ENCODE measurements around the gene HTR3A.

The HTR3A gene

DNA sequence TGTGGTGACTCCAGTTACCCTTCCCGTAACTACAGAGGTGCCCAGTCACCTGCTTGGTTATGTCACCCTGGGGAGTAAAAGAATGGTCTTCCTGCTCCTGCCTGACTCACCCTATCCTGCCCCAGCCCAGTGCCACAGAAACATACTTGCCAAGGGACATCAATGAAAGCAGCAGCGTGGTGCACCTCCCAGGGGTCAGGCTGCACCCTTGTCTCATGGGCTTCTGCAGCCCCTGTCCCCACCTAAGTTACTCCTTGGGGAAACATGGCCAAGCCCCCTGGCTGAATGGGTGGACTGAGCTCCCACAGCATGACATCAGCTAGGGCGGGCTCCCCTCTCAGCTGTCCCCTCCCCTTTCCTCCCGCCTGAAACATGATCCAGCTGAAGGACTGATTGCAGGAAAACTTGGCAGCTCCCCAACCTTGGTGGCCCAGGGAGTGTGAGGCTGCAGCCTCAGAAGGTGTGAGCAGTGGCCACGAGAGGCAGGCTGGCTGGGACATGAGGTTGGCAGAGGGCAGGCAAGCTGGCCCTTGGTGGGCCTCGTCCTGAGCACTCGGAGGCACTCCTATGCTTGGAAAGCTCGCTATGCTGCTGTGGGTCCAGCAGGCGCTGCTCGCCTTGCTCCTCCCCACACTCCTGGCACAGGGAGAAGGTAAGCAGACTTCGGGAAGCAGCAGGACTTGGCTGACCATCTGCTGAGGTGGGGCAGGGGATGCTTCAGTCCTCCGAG lies at the start of gene HTR3A:
Gene HTR3A (plus strand): TSS at position 368 of the 730 bp plus-strand sequence. CDS start 218 bp downstream, at position 586.
- no peaks in the 10 kb centered on the region for H3F3A ChIP-seq (ENCODE audit: insufficient read depth, low read length)
- no peak within 1 kb of the TSS for H2AFZ ChIP-seq (ENCODE audit: low read length)
- TF ChIP-seq EZH2phosphoT487 (IDR thresholded peaks at IDR 0.05; ENCODE audit: low read length) (no peak), EZH2 (optimal IDR thresholded peaks at IDR 0.05; ENCODE audit: low read depth, low read length) (no peak)
- TF ChIP-seq, protein P1, sequence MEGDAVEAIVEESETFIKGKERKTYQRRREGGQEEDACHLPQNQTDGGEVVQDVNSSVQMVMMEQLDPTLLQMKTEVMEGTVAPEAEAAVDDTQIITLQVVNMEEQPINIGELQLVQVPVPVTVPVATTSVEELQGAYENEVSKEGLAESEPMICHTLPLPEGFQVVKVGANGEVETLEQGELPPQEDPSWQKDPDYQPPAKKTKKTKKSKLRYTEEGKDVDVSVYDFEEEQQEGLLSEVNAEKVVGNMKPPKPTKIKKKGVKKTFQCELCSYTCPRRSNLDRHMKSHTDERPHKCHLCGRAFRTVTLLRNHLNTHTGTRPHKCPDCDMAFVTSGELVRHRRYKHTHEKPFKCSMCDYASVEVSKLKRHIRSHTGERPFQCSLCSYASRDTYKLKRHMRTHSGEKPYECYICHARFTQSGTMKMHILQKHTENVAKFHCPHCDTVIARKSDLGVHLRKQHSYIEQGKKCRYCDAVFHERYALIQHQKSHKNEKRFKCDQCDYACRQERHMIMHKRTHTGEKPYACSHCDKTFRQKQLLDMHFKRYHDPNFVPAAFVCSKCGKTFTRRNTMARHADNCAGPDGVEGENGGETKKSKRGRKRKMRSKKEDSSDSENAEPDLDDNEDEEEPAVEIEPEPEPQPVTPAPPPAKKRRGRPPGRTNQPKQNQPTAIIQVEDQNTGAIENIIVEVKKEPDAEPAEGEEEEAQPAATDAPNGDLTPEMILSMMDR (IDR thresholded peaks at IDR 0.05; ENCODE audit: low read length): no peak
- no peak within 1 kb of the TSS for H3K27ac ChIP-seq (ENCODE audit: low read length)
- H3K9ac ChIP-seq (ENCODE audit: low read length): no peak within 1 kb of the TSS
- no peak within 1 kb of the TSS for H3K4me2 ChIP-seq (ENCODE audit: low read depth, low read length)
- H4K20me1 ChIP-seq (ENCODE audit: insufficient read depth, low read length): no peaks in the 10 kb centered on the region
- H3K79me2 ChIP-seq (ENCODE audit: low read length): no peaks in the 10 kb centered on the region
- no peak for DNase-seq
- H3K4me3 ChIP-seq (ENCODE audit: low read length): no peak within 1 kb of the TSS
- no peaks in the 10 kb centered on the region for H3K9me3 ChIP-seq (replicated peaks; ENCODE audit: insufficient read depth, low read length)
- H3K27me3 ChIP-seq (replicated peaks; ENCODE audit: insufficient read depth, low read length): no peaks in the 10 kb centered on the region; the same call in 1 of the 2 replicates
- H3K4me1 ChIP-seq (ENCODE audit: low read length): no peaks in the 10 kb centered on the region
- no peaks in the 10 kb centered on the region for H3K36me3 ChIP-seq (replicated peaks; ENCODE audit: insufficient read depth, low read length)
- H3K9me2 ChIP-seq (replicated peaks; ENCODE audit: insufficient read depth, low read length): no peaks in the 10 kb centered on the region

DNA sequence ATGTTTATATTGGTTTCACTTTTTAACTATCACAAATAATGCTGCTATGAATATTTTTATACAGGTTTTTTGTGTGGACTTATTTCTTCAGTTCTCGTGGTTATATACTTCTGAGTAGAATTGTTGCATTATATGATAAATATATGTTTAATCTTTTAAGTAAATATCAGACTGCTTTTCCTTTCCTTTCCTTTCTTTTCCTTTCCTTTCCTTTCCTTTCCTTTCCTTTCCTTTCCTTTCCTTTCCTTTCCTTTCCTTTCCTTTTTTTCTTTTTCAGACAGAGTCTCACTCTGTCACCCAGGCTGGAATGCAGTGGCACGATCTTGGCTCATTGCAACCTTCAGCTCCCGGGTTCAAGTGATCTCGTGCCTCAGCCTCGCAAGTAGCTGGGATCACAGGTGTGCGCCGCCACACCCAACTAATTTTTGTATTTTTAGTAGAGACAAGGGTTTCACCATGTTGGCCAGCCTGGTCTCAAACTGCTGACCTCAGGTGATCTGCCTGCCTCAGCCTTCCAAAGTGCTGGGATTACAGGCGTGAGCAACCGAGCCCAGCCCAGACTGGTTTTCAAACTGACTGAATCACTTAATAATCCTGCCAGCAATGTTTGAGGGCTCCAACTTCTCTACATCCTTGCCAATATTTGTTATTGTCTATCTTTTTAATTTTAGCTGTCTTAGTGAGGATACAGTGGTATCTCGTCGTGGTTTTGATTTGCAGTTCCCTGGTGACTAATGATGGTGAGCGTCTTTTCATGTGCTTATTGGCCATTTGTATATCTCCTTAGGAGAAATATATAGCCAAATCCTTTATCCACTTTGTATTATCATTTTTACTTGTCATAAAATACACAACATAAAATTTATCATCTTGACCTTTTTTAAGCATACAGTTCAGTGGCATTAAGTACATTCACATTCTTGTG lies 48.4 kb upstream of the HTR3A start:
- Histone ChIP-seq H3K4me3 (ENCODE audit: low read length) (no peak overlapping the region), H3K9me3 (replicated peaks; ENCODE audit: insufficient read depth, low read length) (no peaks in the 10 kb centered on the region), H2AFZ (ENCODE audit: low read length) (no peak overlapping the region), H3K9me2 (replicated peaks; ENCODE audit: insufficient read depth, low read length) (no peaks in the 10 kb centered on the region), H3K79me2 (ENCODE audit: low read length) (no peaks in the 10 kb centered on the region), H4K20me1 (ENCODE audit: insufficient read depth, low read length) (no peaks in the 10 kb centered on the region), H3K9ac (ENCODE audit: low read length) (no peak overlapping the region), H3F3A (ENCODE audit: insufficient read depth, low read length) (no peaks in the 10 kb centered on the region), H3K4me2 (ENCODE audit: low read depth, low read length) (no peak overlapping the region), H3K27ac (ENCODE audit: low read length) (no peak overlapping the region), H3K4me1 (ENCODE audit: low read length) (no peaks in the 10 kb centered on the region), H3K27me3 (replicated peaks; ENCODE audit: insufficient read depth, low read length) (no peaks in the 10 kb centered on the region), H3K36me3 (replicated peaks; ENCODE audit: insufficient read depth, low read length) (no peaks in the 10 kb centered on the region)
- TF ChIP-seq EZH2 (optimal IDR thresholded peaks at IDR 0.05; ENCODE audit: low read depth, low read length) (no peak), EZH2phosphoT487 (IDR thresholded peaks at IDR 0.05; ENCODE audit: low read length) (no peak)
- TF ChIP-seq, protein P1 (IDR thresholded peaks at IDR 0.05; ENCODE audit: low read length): no peak
- DNase-seq: no peak

DNA sequence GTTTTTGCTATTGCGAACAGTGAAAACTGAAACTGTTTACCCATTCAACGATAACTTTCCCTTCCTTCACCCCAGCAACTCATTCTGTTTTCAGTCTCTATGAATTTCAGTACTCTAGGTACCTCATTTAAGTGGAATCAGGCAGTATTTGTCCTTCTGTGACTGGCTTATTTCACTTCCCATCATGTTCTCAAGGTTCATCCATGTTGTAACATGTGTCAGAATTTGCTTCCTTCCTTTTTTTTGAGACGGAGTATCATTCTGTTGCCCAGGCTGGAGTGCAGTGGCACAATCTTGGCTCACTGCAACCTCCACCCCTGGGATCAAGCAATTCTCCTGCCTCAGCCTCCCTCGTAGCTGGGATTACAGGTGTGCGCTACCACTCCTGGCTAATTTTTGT lies 46.6 kb upstream of the HTR3A start:
- Histone ChIP-seq H3K9me3 (replicated peaks; ENCODE audit: insufficient read depth, low read length) (no peaks in the 10 kb centered on the region), H3K79me2 (ENCODE audit: low read length) (no peaks in the 10 kb centered on the region), H3K4me1 (ENCODE audit: low read length) (no peaks in the 10 kb centered on the region), H2AFZ (ENCODE audit: low read length) (no peak overlapping the region), H3K9me2 (replicated peaks; ENCODE audit: insufficient read depth, low read length) (no peaks in the 10 kb centered on the region), H4K20me1 (ENCODE audit: insufficient read depth, low read length) (no peaks in the 10 kb centered on the region), H3K4me2 (ENCODE audit: low read depth, low read length) (no peak overlapping the region), H3K27me3 (replicated peaks; ENCODE audit: insufficient read depth, low read length) (no peaks in the 10 kb centered on the region), H3K27ac (ENCODE audit: low read length) (no peak overlapping the region), H3K9ac (ENCODE audit: low read length) (no peak overlapping the region), H3K4me3 (ENCODE audit: low read length) (no peak overlapping the region), H3K36me3 (replicated peaks; ENCODE audit: insufficient read depth, low read length) (no peaks in the 10 kb centered on the region), H3F3A (ENCODE audit: insufficient read depth, low read length) (no peaks in the 10 kb centered on the region)
- no peak for DNase-seq
- TF ChIP-seq, protein P1 (IDR thresholded peaks at IDR 0.05; ENCODE audit: low read length): no peak
- TF ChIP-seq EZH2phosphoT487 (IDR thresholded peaks at IDR 0.05; ENCODE audit: low read length) (no peak), EZH2 (optimal IDR thresholded peaks at IDR 0.05; ENCODE audit: low read depth, low read length) (no peak)

Measured in MM.1S (cell line).